HG02885 (cell line): ENCODE measurements around the gene TMEM235.

Source experiments
- ATAC-seq: cut with Tn5 transposase; IDR thresholded peaks from one replicate; pipeline ENCODE4 v1.9.1; 2021; ENCODE audit warnings: mild to moderate bottlenecking; ENCODE audit not compliant: unreplicated experiment, poor library complexity

The TMEM235 gene

GRCh38 chr17:78230996-78231935, at the start of gene TMEM235:
TMEM235 (plus strand) TSS chr17:78231631; CDS start chr17:78232024, 393 bp downstream.
- ATAC-seq = no peak

GRCh38 chr17:78182504-78182903, 48.9 kb upstream of the TMEM235 start:
- no peak for ATAC-seq

- ATAC-seq = no peak
Observed at GRCh38 chr17:78183916-78184315, 47.5 kb upstream of the TMEM235 start.

- ATAC-seq = no peak
Observed at GRCh38 chr17:78184351-78184750, 47.1 kb upstream of the TMEM235 start.

- ATAC-seq = no peak
Observed at GRCh38 chr17:78184868-78185267, 46.6 kb upstream of the TMEM235 start.

GRCh38 chr17:78185981-78186691, 45.3 kb upstream of the TMEM235 start:
- no peak for ATAC-seq

- ATAC-seq = peak; percentile 91
Observed at GRCh38 chr17:78186692-78187595, 44.5 kb upstream of the TMEM235 start, which contains the start of the genes AFMID and TK1. AFMID (plus strand) TSS chr17:78187362; CDS start chr17:78187371, 9 bp downstream. TK1 (minus strand) TSS chr17:78187052; CDS start chr17:78186994, 58 bp downstream.

- no peak for ATAC-seq
Observed at GRCh38 chr17:78196716-78197115, 34.7 kb upstream of the TMEM235 start.

- no peak for ATAC-seq
Observed at GRCh38 chr17:78197147-78197832, 34.1 kb upstream of the TMEM235 start.

- no peak for ATAC-seq
Observed at GRCh38 chr17:78200451-78200850, 31.0 kb upstream of the TMEM235 start.

- no peak for ATAC-seq
Observed at GRCh38 chr17:78202666-78203065, 28.8 kb upstream of the TMEM235 start.

GRCh38 chr17:78204387-78205123, 26.9 kb upstream of the TMEM235 start:
- no peak for ATAC-seq

GRCh38 chr17:78205124-78205775, 26.2 kb upstream of the TMEM235 start:
- no peak for ATAC-seq

- no peak for ATAC-seq
Observed at GRCh38 chr17:78206298-78206697, 25.1 kb upstream of the TMEM235 start.

- ATAC-seq = no peak
Observed at GRCh38 chr17:78208486-78208885, 22.9 kb upstream of the TMEM235 start.

GRCh38 chr17:78210111-78210510, 21.3 kb upstream of the TMEM235 start:
- no peak for ATAC-seq

- ATAC-seq = no peak
Observed at GRCh38 chr17:78211032-78211431, 20.4 kb upstream of the TMEM235 start.

- peak; percentile 86 for ATAC-seq
Observed at GRCh38 chr17:78214016-78214705, 17.3 kb upstream of the TMEM235 start, which contains the start of gene BIRC5. BIRC5 (plus strand) TSS chr17:78214253; CDS start chr17:78214317, 64 bp downstream.
